ENCODE results near the gene KCTD5.
A peak's percentile ranks its signal among the peaks of the same experiment; 100 is the strongest.
"Not testable (repeated sequence)": the region's sequence is repeated elsewhere in the genome, so short reads cannot be mapped to it uniquely, and the experiment has no call there.

Gene KCTD5

GRCh38 chr16:2673066-2673999, 9.0 kb upstream of the KCTD5 start:
- peak; percentile 94 for DNase-seq (ENCODE audit: low read depth)

- DNase-seq (ENCODE audit: low read depth) = no peak
Measured at GRCh38 chr16:2675021-2675420, 7.3 kb upstream of the KCTD5 start.

GRCh38 chr16:2675714-2676113, 6.6 kb upstream of the KCTD5 start:
- no peak for DNase-seq (ENCODE audit: low read depth)

- DNase-seq (ENCODE audit: low read depth) = not testable (repeated sequence)
Measured at GRCh38 chr16:2676937-2677336, 5.4 kb upstream of the KCTD5 start.

GRCh38 chr16:2678206-2678965, 3.9 kb upstream of the KCTD5 start:
- not testable (repeated sequence) for DNase-seq (ENCODE audit: low read depth)

GRCh38 chr16:2679902-2680301, 2.4 kb upstream of the KCTD5 start:
- DNase-seq (ENCODE audit: low read depth) = not testable (repeated sequence)

GRCh38 chr16:2680360-2680759, 2.0 kb upstream of the KCTD5 start:
- not testable (repeated sequence) for DNase-seq (ENCODE audit: low read depth)

GRCh38 chr16:2683041-2683440, 718 bp downstream of the KCTD5 start:
- not testable (repeated sequence) for DNase-seq (ENCODE audit: low read depth)

GRCh38 chr16:2686075-2686474, 3.8 kb downstream of the KCTD5 start:
- DNase-seq (ENCODE audit: low read depth) = not testable (repeated sequence)

- no peak for DNase-seq (ENCODE audit: low read depth)
Measured at GRCh38 chr16:2686912-2687507, 4.7 kb downstream of the KCTD5 start.

- no peak for DNase-seq (ENCODE audit: low read depth)
Measured at GRCh38 chr16:2687531-2688308, 5.4 kb downstream of the KCTD5 start.

GRCh38 chr16:2689422-2689821, 7.1 kb downstream of the KCTD5 start:
- DNase-seq (ENCODE audit: low read depth) = not testable (repeated sequence)

- no peak for DNase-seq (ENCODE audit: low read depth)
Measured at GRCh38 chr16:2689968-2690801, 7.9 kb downstream of the KCTD5 start.

GRCh38 chr16:2690852-2691251, 8.5 kb downstream of the KCTD5 start:
- no peak for DNase-seq (ENCODE audit: low read depth)

GRCh38 chr16:2691491-2692248, 9.3 kb downstream of the KCTD5 start:
- DNase-seq (ENCODE audit: low read depth) = no peak

GRCh38 chr16:2692251-2692947, 10.1 kb downstream of the KCTD5 start:
- no peak for DNase-seq (ENCODE audit: low read depth)

- no peak for DNase-seq (ENCODE audit: low read depth)
Measured at GRCh38 chr16:2692948-2693651, 10.8 kb downstream of the KCTD5 start.

- DNase-seq (ENCODE audit: low read depth) = not testable (repeated sequence)
Measured at GRCh38 chr16:2696601-2697250, 14.4 kb downstream of the KCTD5 start.
